Hematopoietic multipotent progenitor cell treated with erythropoietin and hydrocortisone succinate and interleukin-3 and kit ligand, for 15 days (in vitro differentiated cells): ENCODE results near the gene FHIP1A.

Source experiments
- DNase-seq: peaks from one replicate; pipeline ENCODE4 v3.0.0-alpha.2; 2015; ENCODE audit warnings: low spot score

Gene FHIP1A

GRCh38 chr4:151417766-151418376 is 8.9 kb downstream of the FHIP1A start:
- DNase-seq, result no peak

GRCh38 chr4:151418385-151418784 is 9.4 kb downstream of the FHIP1A start:
- DNase-seq, result no peak

GRCh38 chr4:151418856-151419255 is 9.9 kb downstream of the FHIP1A start:
- no peak for DNase-seq

- DNase-seq, result no peak
Measured at GRCh38 chr4:151420250-151420807, 11.4 kb downstream of the FHIP1A start.

- DNase-seq, result no peak
Measured at GRCh38 chr4:151422854-151423253, 13.9 kb downstream of the FHIP1A start.

- DNase-seq, result no peak
Measured at GRCh38 chr4:151426513-151426912, 17.5 kb downstream of the FHIP1A start.

GRCh38 chr4:151427266-151427665 is 18.3 kb downstream of the FHIP1A start:
- DNase-seq, result no peak

GRCh38 chr4:151428346-151428745 is 19.4 kb downstream of the FHIP1A start:
- DNase-seq, result no peak

- DNase-seq, result no peak
Measured at GRCh38 chr4:151429957-151430570, 21.1 kb downstream of the FHIP1A start.

- no peak for DNase-seq
Measured at GRCh38 chr4:151430740-151431457, 21.9 kb downstream of the FHIP1A start.

GRCh38 chr4:151431728-151432127 is 22.8 kb downstream of the FHIP1A start:
- DNase-seq, result no peak

- DNase-seq, result no peak
Measured at GRCh38 chr4:151432654-151433053, 23.7 kb downstream of the FHIP1A start.

GRCh38 chr4:151434183-151434860 is 25.3 kb downstream of the FHIP1A start:
- DNase-seq, result no peak

GRCh38 chr4:151436093-151436518 is 27.1 kb downstream of the FHIP1A start:
- DNase-seq, result no peak

- no peak for DNase-seq
Measured at GRCh38 chr4:151437505-151437904, 28.5 kb downstream of the FHIP1A start.

GRCh38 chr4:151438154-151438553 is 29.2 kb downstream of the FHIP1A start:
- DNase-seq, result no peak

GRCh38 chr4:151439320-151439719 is 30.3 kb downstream of the FHIP1A start:
- DNase-seq, result no peak

- DNase-seq, result no peak
Measured at GRCh38 chr4:151442002-151442401, 33.0 kb downstream of the FHIP1A start.

- no peak for DNase-seq
Measured at GRCh38 chr4:151443247-151443646, 34.3 kb downstream of the FHIP1A start.

GRCh38 chr4:151443752-151444151 is 34.8 kb downstream of the FHIP1A start:
- DNase-seq, result no peak

GRCh38 chr4:151446208-151446607 is 37.2 kb downstream of the FHIP1A start:
- no peak for DNase-seq

GRCh38 chr4:151454513-151454912 is 45.5 kb downstream of the FHIP1A start:
- no peak for DNase-seq
